GM23248 (cell line): ENCODE results near the gene RCSD1.

Experiments
- EZH2 ChIP-seq: fragments of 200-600 bp; sonication (generic); IDR thresholded peaks from 2 replicates; pipeline ENCODE4 v1.6.1; 2018; ENCODE audit warnings: antibody characterized with exemption, mild to moderate bottlenecking; ENCODE audit not compliant: insufficient read depth, poor library complexity, severe bottlenecking
- EZH2phosphoT487 ChIP-seq: fragments of 200-600 bp; sonication (generic); IDR thresholded peaks from 2 replicates; pipeline ENCODE4 v1.6.1; 2018; ENCODE audit warnings: antibody characterized with exemption, moderate library complexity, mild to moderate bottlenecking, low read depth; ENCODE audit not compliant: insufficient read depth

GRCh38 chr1:167644551-167644950 is 14.5 kb downstream of the RCSD1 start:
- TF ChIP-seq EZH2 (no peak), EZH2phosphoT487 (no peak)
